Stimulated activated CD4-positive, alpha-beta T cell treated with anti-CD3 and anti-CD28 coated beads, Interleukin-1b, Interleukin-23, amount 100 ng/mL, for 24 hours (primary cell): ENCODE measurements around the gene LCN10.

Experiments
- DNase-seq, 4 experiments: peaks; one replicate each; pipeline ENCODE4 v3.0.0-alpha.2; 2020; ENCODE audit warnings: low read depth in 4 of 4, low spot score in 1 of 4

LCN10 gene

GRCh38 chr9:136690104-136690805 is 52.5 kb downstream of the LCN10 start:
- DNase-seq, result no peak

GRCh38 chr9:136689108-136689460 is 53.7 kb downstream of the LCN10 start:
- no peak for DNase-seq

GRCh38 chr9:136688274-136689107 is 54.2 kb downstream of the LCN10 start:
- DNase-seq, result no peak
